NCI-H82 treated with DMSO at 0.1 percent for 48 hours (cell line): ENCODE results near the gene METTL16.
A peak's percentile ranks its signal among the peaks of the same experiment; 100 is the strongest.

Experiments
- DNase-seq: peaks from one replicate; lab custom pipeline; 2025; ENCODE audit not compliant: unreplicated experiment; lab: John Stamatoyannopoulos, UW

METTL16 gene

GRCh38 chr17:2416010-2416734 lies 95.5 kb downstream of the METTL16 start:
- DNase-seq, result peak; percentile 72

- no peak for DNase-seq
These were observed 96.6 kb downstream of the METTL16 start for GRCh38 chr17:2415081-2415480.

- no peak for DNase-seq
These were observed 97.1 kb downstream of the METTL16 start for GRCh38 chr17:2414446-2415064.

GRCh38 chr17:2412561-2413021 lies 99.1 kb downstream of the METTL16 start:
- no peak for DNase-seq

GRCh38 chr17:2410951-2411350 lies 100.7 kb downstream of the METTL16 start:
- no peak for DNase-seq

GRCh38 chr17:2406903-2407790 lies 104.5 kb downstream of the METTL16 start:
- no peak for DNase-seq

- no peak for DNase-seq
These were observed 105.3 kb downstream of the METTL16 start for GRCh38 chr17:2406271-2406902.

GRCh38 chr17:2405247-2405926 lies 106.3 kb downstream of the METTL16 start:
- peak; percentile 45 for DNase-seq

GRCh38 chr17:2403044-2403443 lies 108.6 kb downstream of the METTL16 start:
- no peak for DNase-seq

- DNase-seq, result no peak
These were observed 109.1 kb downstream of the METTL16 start for GRCh38 chr17:2402544-2402943.

GRCh38 chr17:2401426-2402221 lies 110.1 kb downstream of the METTL16 start:
- DNase-seq, result peak; percentile 98

GRCh38 chr17:2400877-2401425 lies 110.7 kb downstream of the METTL16 start, which contains the start of gene MNT:
TSS of gene MNT (minus strand) at chr17:2401060. CDS start at chr17:2400712, 348 bp downstream.
- DNase-seq, result peak; percentile 90

GRCh38 chr17:2400474-2400866 lies 111.2 kb downstream of the METTL16 start:
- DNase-seq, result no peak

- DNase-seq, result peak; percentile 90
These were observed 111.9 kb downstream of the METTL16 start for GRCh38 chr17:2399572-2400473.

GRCh38 chr17:2398655-2399571 lies 112.8 kb downstream of the METTL16 start:
- DNase-seq, result no peak

- no peak for DNase-seq
These were observed 113.5 kb downstream of the METTL16 start for GRCh38 chr17:2398182-2398581.
